T follicular helper cell (primary cell): ENCODE results near the gene XPNPEP2.

Experiments
- DNase-seq: peaks from one replicate; pipeline ENCODE4 v3.0.0-alpha.2; 2020; ENCODE audit warnings: low read depth
- total RNA-seq, 2 experiments: gene quantifications; one replicate each; lab custom pipeline; 2026; lab: John Stamatoyannopoulos, UW

Gene XPNPEP2, protein sequence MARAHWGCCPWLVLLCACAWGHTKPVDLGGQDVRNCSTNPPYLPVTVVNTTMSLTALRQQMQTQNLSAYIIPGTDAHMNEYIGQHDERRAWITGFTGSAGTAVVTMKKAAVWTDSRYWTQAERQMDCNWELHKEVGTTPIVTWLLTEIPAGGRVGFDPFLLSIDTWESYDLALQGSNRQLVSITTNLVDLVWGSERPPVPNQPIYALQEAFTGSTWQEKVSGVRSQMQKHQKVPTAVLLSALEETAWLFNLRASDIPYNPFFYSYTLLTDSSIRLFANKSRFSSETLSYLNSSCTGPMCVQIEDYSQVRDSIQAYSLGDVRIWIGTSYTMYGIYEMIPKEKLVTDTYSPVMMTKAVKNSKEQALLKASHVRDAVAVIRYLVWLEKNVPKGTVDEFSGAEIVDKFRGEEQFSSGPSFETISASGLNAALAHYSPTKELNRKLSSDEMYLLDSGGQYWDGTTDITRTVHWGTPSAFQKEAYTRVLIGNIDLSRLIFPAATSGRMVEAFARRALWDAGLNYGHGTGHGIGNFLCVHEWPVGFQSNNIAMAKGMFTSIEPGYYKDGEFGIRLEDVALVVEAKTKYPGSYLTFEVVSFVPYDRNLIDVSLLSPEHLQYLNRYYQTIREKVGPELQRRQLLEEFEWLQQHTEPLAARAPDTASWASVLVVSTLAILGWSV
- total RNA-seq, result 0.12 to 0.22 reads per million in 2 experiments

- DNase-seq, result no peak
These were observed at the start of gene XPNPEP2 for GRCh38 chrX:129738466-129739308. XPNPEP2 (plus strand) TSS chrX:129738979; CDS start chrX:129739214, 235 bp downstream.

DNA sequence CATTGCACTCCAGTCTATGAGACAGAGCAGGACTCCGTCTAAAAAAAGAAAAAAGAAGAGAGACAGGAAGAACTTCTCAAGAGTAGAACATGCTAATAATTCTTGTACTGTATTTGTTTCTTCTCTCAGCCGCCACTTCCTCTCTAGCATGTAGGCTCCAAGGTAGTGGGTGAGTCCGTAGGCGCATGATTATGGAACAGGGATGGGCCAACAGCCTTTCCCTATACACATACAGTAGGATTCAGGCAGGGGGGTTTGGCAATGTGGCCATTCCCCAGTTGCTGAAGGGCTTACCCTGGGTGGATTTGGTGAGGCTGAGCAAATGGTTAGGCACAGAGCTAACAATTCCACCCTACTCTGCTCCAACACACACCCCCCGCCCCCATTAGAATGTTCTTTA is 49.0 kb upstream of the XPNPEP2 start:
- DNase-seq, result no peak

DNA sequence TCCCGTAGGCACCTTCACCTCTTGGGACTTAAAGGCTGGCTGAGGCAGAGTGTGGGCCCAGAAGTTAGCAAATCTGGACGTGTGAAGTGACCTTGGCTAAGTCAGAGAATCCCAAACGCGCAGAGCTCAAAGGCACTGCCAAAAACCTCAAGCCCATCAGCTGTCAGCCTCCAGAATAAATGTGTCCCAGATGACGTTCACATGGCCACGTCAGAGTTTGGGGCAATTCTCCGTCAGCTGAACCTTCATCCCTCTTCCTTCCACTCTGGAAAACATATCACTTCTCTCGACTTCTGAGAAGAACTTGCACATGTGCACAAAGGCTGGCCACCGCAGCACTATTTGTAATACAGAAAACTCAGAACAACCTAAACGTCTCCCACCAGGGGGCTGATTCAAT is 48.3 kb upstream of the XPNPEP2 start:
- no peak for DNase-seq

GRCh38 chrX:129693354-129693753 is 45.4 kb upstream of the XPNPEP2 start:
- DNase-seq, result no peak

DNA sequence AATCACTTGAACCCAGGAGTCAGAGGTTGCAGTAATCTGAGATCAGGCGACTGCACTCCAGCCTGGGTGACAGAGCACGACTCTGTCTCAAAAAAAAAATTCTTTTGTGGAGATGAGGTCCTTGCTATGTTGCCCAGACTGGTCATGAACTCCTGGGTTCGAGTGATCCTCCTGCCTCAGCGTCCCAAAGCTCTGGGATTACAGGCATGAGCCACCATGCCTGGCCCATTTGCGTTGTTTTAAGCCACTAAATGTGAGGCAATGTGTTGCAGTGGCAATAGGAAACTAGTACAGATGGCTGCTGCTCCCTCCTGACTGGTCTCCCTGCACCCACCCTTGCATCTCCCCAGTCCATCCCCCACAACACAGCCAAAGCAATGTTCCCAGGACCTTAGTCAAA is 44.0 kb upstream of the XPNPEP2 start:
- DNase-seq, result no peak

DNA sequence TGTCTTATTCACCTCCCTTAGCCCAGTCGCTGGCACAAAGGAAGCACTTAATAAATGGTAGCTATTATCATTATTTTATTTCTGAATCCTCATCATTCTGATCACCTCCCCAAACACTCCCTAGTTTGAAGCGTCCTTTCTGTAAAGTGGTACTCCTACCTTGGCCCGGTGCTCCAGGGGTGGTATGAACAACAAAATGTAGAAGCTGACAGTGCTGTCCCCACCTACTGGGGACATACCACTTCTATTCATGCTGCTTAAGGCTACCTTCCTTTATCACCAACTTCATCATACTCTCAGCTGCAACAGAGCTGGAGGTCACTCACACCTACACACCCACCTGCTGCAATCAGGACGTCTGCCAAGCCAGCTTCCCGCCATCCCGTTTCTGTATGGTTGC is 43.2 kb upstream of the XPNPEP2 start:
- DNase-seq, result no peak

GRCh38 chrX:129695937-129696336 is 42.8 kb upstream of the XPNPEP2 start:
- no peak for DNase-seq

GRCh38 chrX:129696463-129697155 is 42.2 kb upstream of the XPNPEP2 start:
- DNase-seq, result no peak

DNA sequence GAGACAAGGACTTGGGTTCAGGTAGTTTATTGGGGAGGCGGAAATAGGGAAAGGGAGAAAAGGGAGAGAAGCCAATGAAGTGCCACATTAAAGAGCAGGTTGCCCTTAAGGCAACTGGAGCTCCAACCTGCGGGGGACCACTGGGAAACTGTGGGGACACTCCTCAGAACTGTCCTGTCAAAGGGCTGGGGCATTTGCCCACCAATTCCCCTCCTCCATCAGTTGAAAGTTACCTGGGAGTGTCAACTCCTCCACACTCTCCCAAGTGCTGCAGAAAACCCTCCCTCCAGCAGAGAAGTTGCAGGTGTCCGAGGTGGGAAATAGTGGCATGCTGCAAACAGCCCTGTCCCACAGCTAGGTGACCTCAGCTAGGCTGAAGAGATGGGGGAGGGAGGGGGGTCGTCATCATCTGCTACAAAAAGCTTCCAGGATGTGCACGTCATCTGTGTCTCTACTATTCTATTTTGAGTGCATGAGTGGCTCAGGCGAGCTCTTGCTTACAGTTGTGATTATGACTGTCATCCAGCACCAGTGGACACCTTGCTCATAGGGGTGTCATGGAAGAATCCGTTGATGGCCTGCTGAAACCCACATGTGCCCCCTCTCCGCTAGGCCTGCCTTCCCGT is 41.5 kb upstream of the XPNPEP2 start:
- no peak for DNase-seq

DNA sequence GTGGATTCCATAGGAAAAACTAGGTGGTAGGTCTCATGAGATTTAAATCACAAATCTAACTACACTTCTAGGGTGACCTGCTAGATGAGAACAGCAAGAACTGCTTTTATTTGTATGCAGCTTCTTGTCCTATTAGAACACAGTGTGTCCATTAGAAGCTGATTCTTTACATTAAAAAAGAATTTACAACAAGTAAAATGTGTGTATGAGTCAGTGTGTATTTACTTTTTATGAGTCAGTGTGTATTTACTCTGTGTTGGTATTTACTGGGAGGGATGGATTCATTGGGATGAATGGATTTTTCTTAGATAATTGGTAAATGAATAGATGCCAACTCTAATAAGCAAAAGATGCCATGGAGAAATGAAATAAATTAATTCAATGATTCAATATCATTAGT is 40.6 kb upstream of the XPNPEP2 start:
- DNase-seq, result no peak

- no peak for DNase-seq
These were observed 38.2 kb upstream of the XPNPEP2 start for GRCh38 chrX:129700536-129700935.

DNA sequence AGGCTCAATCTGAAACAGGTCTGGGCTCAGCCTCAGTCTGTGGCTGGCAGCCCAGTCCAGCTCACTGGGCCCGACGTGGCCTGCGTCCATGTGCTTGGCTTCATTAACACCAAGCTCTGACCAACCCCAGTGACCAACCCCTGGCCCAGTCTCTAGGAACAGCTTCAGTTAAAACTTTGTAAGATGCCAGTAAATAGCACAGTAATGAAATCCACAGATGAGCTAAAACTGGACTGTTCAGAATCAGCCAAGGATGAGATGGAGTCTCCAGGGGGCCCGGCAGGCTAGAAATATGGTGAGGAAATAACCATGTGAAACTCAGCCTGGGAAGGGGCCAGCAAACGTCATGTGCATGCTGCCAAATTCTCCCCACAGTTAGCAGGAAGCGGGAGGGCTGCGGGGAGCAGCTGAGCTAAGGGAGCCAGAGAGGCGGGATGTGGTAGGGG is 37.1 kb upstream of the XPNPEP2 start:
- no peak for DNase-seq

GRCh38 chrX:129704491-129704890 is 34.3 kb upstream of the XPNPEP2 start:
- no peak for DNase-seq

DNA sequence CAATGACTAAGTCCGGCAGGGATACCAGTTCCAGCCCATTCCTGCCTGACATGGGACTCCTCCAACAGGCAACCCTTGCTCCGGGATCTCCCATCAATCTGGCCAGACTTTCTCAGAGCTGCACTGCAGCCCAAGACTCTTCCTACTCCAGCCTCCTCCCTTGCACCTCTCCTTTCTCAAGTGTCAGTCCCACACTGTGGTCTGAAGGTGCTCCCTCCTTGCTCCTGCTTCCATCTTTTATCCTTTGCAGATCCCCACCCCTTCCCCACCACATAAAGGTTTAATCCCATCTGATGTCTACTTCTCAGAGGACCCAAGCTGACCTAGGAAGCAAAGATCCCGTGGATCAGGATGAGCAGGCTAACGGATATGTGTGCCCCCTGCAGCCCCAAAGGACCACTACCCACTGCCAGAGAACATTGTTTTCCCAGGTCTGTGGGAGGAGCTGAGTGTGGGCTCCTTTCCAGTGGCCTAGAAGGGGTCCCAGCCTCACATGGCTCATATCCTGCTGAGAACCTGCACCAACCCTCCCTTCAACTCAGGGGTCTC is 33.3 kb upstream of the XPNPEP2 start:
- no peak for DNase-seq

- DNase-seq, result no peak
These were observed 32.8 kb upstream of the XPNPEP2 start for GRCh38 chrX:129705988-129706387.

DNA sequence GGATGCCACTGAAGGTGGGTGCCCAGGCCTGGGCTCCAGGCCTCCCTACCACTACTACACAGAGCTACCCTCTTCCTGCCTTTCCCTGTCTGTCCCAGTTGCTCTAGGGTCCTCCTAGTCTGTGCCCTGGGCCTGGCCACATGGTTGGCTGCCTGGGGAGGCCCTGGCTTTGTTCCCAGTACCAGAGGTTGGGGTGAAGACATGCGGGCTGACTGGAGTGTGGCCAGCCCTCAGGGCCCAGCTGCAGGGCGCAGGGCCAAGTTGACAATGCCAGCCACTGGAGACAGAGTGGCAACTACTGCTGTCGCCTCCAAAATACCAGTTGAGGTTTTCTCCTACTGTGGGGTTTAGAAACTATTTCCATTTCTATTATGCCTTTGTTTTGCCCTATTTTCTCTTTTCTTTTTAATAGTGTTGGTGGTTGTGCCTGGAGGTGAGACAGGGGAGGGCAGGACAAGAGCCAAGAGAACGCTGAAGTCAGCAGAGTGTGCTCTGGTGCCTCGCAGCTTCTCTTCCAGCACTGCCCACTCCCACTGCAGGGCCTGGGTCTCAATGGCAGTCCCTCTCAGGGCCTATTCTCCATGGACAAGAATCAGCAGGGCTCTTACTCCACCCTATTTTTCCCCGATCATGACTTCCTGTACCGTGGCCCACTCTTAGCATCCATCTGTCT is 32.2 kb upstream of the XPNPEP2 start:
- no peak for DNase-seq

DNA sequence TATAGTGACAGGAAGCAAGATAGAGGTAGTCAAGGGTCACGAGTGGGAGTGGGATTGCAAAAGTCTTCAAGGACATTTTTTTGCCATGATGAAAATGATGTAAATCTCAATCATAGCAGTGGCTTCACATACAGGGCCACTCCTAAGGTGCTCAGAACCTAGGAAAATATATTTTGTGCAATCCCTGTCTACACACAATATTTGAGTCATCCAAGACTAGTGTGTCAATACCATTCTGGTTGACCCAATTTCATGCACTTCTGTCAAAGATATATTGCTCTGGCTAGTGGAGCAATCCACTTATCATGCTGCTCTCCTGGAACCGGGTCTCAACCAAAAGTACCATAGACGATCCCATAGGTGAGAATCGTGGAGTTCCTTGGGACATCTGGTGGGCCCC is 24.2 kb upstream of the XPNPEP2 start:
- no peak for DNase-seq

GRCh38 chrX:129716507-129716906 is 22.3 kb upstream of the XPNPEP2 start:
- no peak for DNase-seq

- no peak for DNase-seq
These were observed 20.9 kb upstream of the XPNPEP2 start for GRCh38 chrX:129717892-129718291.

GRCh38 chrX:129718676-129719075 is 20.1 kb upstream of the XPNPEP2 start:
- no peak for DNase-seq
